H1 (cell line): ENCODE measurements around the gene ACMSD. TPM values are rescaled to one million over a fixed set of nuclear protein-coding genes. Genes with fewer than 3 reads are reported as not detected.

Experiments used
- CTCF ChIA-PET: fragments of 300-600 bp; sonication (Branson Sonifier 250); formaldehyde crosslinking; loops from one replicate; lab custom pipeline; 2021; ENCODE audit not compliant: partially characterized antibody; lab: Charles Lee
- POLR2A ChIA-PET: fragments of 300-600 bp; sonication (Branson Sonifier 250); formaldehyde crosslinking; loops from one replicate; lab custom pipeline; 2021; ENCODE audit warnings: inconsistent platforms; ENCODE audit not compliant: partially characterized antibody; lab: Charles Lee
- DNase-seq, 2 experiments: peaks; one replicate each; pipeline versions ENCODE4 v3.0.0 to v3.0.0-alpha.2; 2010 to 2022; ENCODE audit warnings: low spot score in 2 of 2, low read depth in 1 of 2, mixed read lengths in 1 of 2
- FAIRE-seq: peaks from 2 replicates; lab custom pipeline; 2011; peaks lifted over from hg19 to GRCh38; lab: Jason Lieb, UNC
- H2AFZ ChIP-seq: 2 replicates; pipeline ENCODE4 v1.8.1; 2012; ENCODE audit warnings: low read length, inconsistent platforms
- H2AK5ac ChIP-seq: 2 replicates; pipeline ENCODE4 v1.6.1; 2013; ENCODE audit warnings: low read depth, low read length
- H2BK120ac ChIP-seq: replicated peaks from 2 replicates; pipeline ENCODE3; 2013; ENCODE audit warnings: low read depth, low read length, inconsistent platforms
- H2BK12ac ChIP-seq: 2 replicates; pipeline ENCODE4 v1.6.1; 2013; ENCODE audit warnings: low read depth, low read length
- H2BK15ac ChIP-seq: 2 replicates; pipeline ENCODE4 v1.6.1; 2013; ENCODE audit warnings: low read length
- H2BK20ac ChIP-seq: 2 replicates; pipeline ENCODE4 v1.6.1; 2013; ENCODE audit warnings: low read length
- H2BK5ac ChIP-seq: 2 replicates; pipeline ENCODE4 v1.6.1; 2013; ENCODE audit warnings: low read depth, low read length
- H3K14ac ChIP-seq: 2 replicates; pipeline ENCODE4 v1.6.1; 2013; ENCODE audit warnings: inconsistent platforms; ENCODE audit not compliant: insufficient read length
- H3K18ac ChIP-seq: 2 replicates; pipeline ENCODE4 v1.6.1; 2013; ENCODE audit warnings: low read length; ENCODE audit errors: extremely low read depth
- H3K23ac ChIP-seq: 2 replicates; pipeline ENCODE4 v1.6.1; 2013; ENCODE audit warnings: inconsistent platforms; ENCODE audit not compliant: insufficient read length
- H3K23me2 ChIP-seq: 2 replicates; pipeline ENCODE4 v1.6.1; 2013; ENCODE audit warnings: low read depth, low read length
- H3K27ac ChIP-seq: 2 replicates; pipeline ENCODE4 v1.6.1; 2011; ENCODE audit warnings: low read depth, low read length, inconsistent platforms
- H3K27me3 ChIP-seq, 4 experiments: replicated peaks in 1 of 4; 1 replicate in 1 of 4; 2 replicates in 3 of 4; pipeline versions ENCODE4 v1.6.1 to v1.8.1; 2011 to 2013; ENCODE audit warnings: low read length in 3 of 4, mild to moderate bottlenecking in 3 of 4, inconsistent platforms in 2 of 4, mixed read lengths in 2 of 4, moderate library complexity in 1 of 4; ENCODE audit not compliant: control insufficient read depth in 3 of 4, insufficient read depth in 3 of 4; ENCODE audit errors: extremely low read depth in 1 of 4
- H3K36me3 ChIP-seq, 4 experiments: 2 replicates each; pipeline versions ENCODE4 v1.6.1 to v1.8.1; 2011 to 2013; ENCODE audit warnings: mild to moderate bottlenecking in 4 of 4, low read length in 3 of 4, moderate library complexity in 2 of 4, control low read depth in 1 of 4, inconsistent platforms in 1 of 4; ENCODE audit not compliant: insufficient read depth in 4 of 4, control insufficient read depth in 2 of 4
- H3K4ac ChIP-seq: replicated peaks from 2 replicates; pipeline ENCODE3; 2013; ENCODE audit warnings: low read length, low read depth, mixed read lengths, inconsistent platforms; ENCODE audit not compliant: insufficient read length
- H3K4me1 ChIP-seq, 4 experiments: replicated peaks in 1 of 4; 1 replicate in 1 of 4; 2 replicates in 3 of 4; pipeline versions ENCODE4 v1.6.1 to v1.8.1; 2011 to 2013; ENCODE audit warnings: low read length in 3 of 4, inconsistent platforms in 2 of 4, mixed read lengths in 1 of 4; ENCODE audit not compliant: insufficient read depth in 4 of 4, control insufficient read depth in 3 of 4
- H3K4me2 ChIP-seq, 2 experiments: 2 replicates each; pipeline versions ENCODE4 v1.6.1 to v1.8.1; 2011 to 2013; ENCODE audit warnings: low read depth in 2 of 2, low read length in 2 of 2, control low read depth in 1 of 2, inconsistent platforms in 1 of 2, mild to moderate bottlenecking in 1 of 2; ENCODE audit not compliant: insufficient read depth in 1 of 2
- H3K4me3 ChIP-seq, 4 experiments: fragments of 200-600, 300-600 bp in 1 of 4; sonication (generic), shearing (Covaris generic), sonication (Bioruptor Twin) in 1 of 4; 2 replicates each; pipeline versions ENCODE4 v1.5.1 to v1.8.1; 2011 to 2016; ENCODE audit warnings: low read length in 4 of 4, low read depth in 3 of 4, control low read depth in 2 of 4, inconsistent platforms in 2 of 4, mild to moderate bottlenecking in 2 of 4, mixed read lengths in 1 of 4, moderate library complexity in 1 of 4; ENCODE audit not compliant: insufficient read depth in 2 of 4; ENCODE audit errors: extremely low read depth in 1 of 4
- H3K56ac ChIP-seq: replicated peaks from 2 replicates; pipeline ENCODE3; 2013; ENCODE audit warnings: low read depth, mild to moderate bottlenecking, mixed read lengths, low read length, inconsistent platforms; ENCODE audit not compliant: insufficient read length
- H3K79me1 ChIP-seq: 2 replicates; pipeline ENCODE4 v1.6.1; 2013; ENCODE audit warnings: low read depth, low read length, control low read depth
- H3K79me2 ChIP-seq, 2 experiments: 2 replicates each; pipeline versions ENCODE4 v1.6.1 to v1.8.1; 2012 to 2013; ENCODE audit warnings: low read length in 2 of 2, mild to moderate bottlenecking in 2 of 2, inconsistent platforms in 1 of 2; ENCODE audit not compliant: insufficient read depth in 2 of 2, control insufficient read depth in 1 of 2
- H3K9ac ChIP-seq, 4 experiments: replicated peaks in 1 of 4; 1 replicate in 1 of 4; 2 replicates in 3 of 4; pipeline versions ENCODE4 v1.6.1 to v1.8.1; 2011 to 2013; ENCODE audit warnings: low read depth in 3 of 4, low read length in 3 of 4, control low read depth in 2 of 4, mild to moderate bottlenecking in 2 of 4, moderate library complexity in 2 of 4, inconsistent platforms in 1 of 4; ENCODE audit errors: extremely low read depth in 1 of 4
- H3K9me3 ChIP-seq, 2 experiments: 2 replicates each; pipeline versions ENCODE4 v1.6.1 to v1.8.1; 2012 to 2013; ENCODE audit warnings: mild to moderate bottlenecking in 2 of 2, moderate library complexity in 2 of 2, control low read depth in 1 of 2, inconsistent platforms in 1 of 2, low read depth in 1 of 2, low read length in 1 of 2, mixed read lengths in 1 of 2; ENCODE audit not compliant: insufficient read depth in 2 of 2
- H4K20me1 ChIP-seq, 2 experiments: replicated peaks in 1 of 2; 2 replicates each; pipeline versions ENCODE3 to v1.8.1; 2011 to 2013; ENCODE audit warnings: inconsistent platforms in 2 of 2, low read length in 2 of 2, mild to moderate bottlenecking in 1 of 2; ENCODE audit not compliant: insufficient read depth in 2 of 2, control insufficient read depth in 1 of 2
- H4K5ac ChIP-seq: 2 replicates; pipeline ENCODE4 v1.6.1; 2013; ENCODE audit warnings: low read length, low read depth, mixed read lengths, inconsistent platforms; ENCODE audit not compliant: insufficient read length
- H4K8ac ChIP-seq: 2 replicates; pipeline ENCODE4 v1.8.0; 2013; ENCODE audit warnings: mild to moderate bottlenecking, moderate library complexity, low read length, inconsistent platforms; ENCODE audit not compliant: insufficient read depth; ENCODE audit errors: extremely low read depth
- H4K91ac ChIP-seq: replicated peaks from 2 replicates; pipeline ENCODE3; 2013; ENCODE audit warnings: low read length, mixed read lengths, inconsistent platforms; ENCODE audit not compliant: insufficient read length
- BCL11A ChIP-seq, 2 experiments: IDR thresholded peaks; one replicate each; pipeline ENCODE4 v1.6.1; 2011; ENCODE audit warnings: low read depth in 2 of 2, low read length in 2 of 2, mild to moderate bottlenecking in 2 of 2
- HDAC2 ChIP-seq, 2 experiments: fragments of 300-600 bp in 1 of 2; sonication (generic) in 1 of 2; IDR thresholded peaks; 2 replicates each; pipeline ENCODE4 v1.6.1; 2011 to 2012; ENCODE audit warnings: low read depth in 2 of 2, low read length in 2 of 2, mild to moderate bottlenecking in 2 of 2, moderate library complexity in 2 of 2, borderline replicate concordance in 1 of 2, inconsistent platforms in 1 of 2
- POLR2A ChIP-seq, 2 experiments: IDR thresholded peaks; 1 replicate in 1 of 2; 2 replicates in 1 of 2; pipeline ENCODE4 v1.6.1; 2011; ENCODE audit warnings: low read depth in 2 of 2, low read length in 2 of 2, mild to moderate bottlenecking in 2 of 2; ENCODE audit errors: control extremely low read depth in 1 of 2
- SUZ12 ChIP-seq: fragments of 200-600 bp; sonication (generic); IDR thresholded peaks from 2 replicates; pipeline ENCODE4 v1.6.1; 2012; ENCODE audit warnings: mild to moderate bottlenecking, inconsistent platforms, low read length, moderate library complexity, mixed read lengths
- USF2 ChIP-seq: IDR thresholded peaks from 2 replicates; pipeline ENCODE4 v1.6.1; 2011; ENCODE audit warnings: low read length, improper control_type of control experiment
- WGBS, 2 experiments: shearing (Covaris generic) in 1 of 2; methylation state at CpG; one replicate each; pipeline versions ENCODE4 v1.1.6 to v1.1.7; 2013 to 2015; ENCODE audit warnings: low lambda C conversion rate in 2 of 2, mixed read lengths in 2 of 2, inconsistent platforms in 1 of 2, low coverage in 1 of 2, missing lambda C conversion rate in 1 of 2; ENCODE audit not compliant: insufficient replicate concordance in 2 of 2, insufficient coverage in 1 of 2, insufficient read length in 1 of 2; ENCODE audit errors: extremely low coverage in 1 of 2, missing lambda C conversion rate in 1 of 2; 5-methylcytosine and 5-hydroxymethylcytosine counted together
- polyA plus RNA-seq, 7 experiments: library from polyadenylated mRNA; depleted of rRNA in 3 of 7; stranded (reverse) in 5 of 7; unstranded in 2 of 7; fragments of >200 nt in 5 of 7; fragments of 200-250 nt in 2 of 7; gene quantifications; 1 replicate in 5 of 7; 2 replicates in 1 of 7; 4 replicates in 1 of 7; pipeline versions ENCODE4 v1.2.1 to v1.2.3, GENCODE V29; 2011 to 2013; ENCODE audit warnings: missing spikeins in 2 of 7, mixed read lengths in 2 of 7
- total RNA-seq: library from RNA; stranded (reverse); fragmentation: NEBNext Ultra II Directional; extraction: Animal tissue kit (Norgen Biotek cat#: 25700); gene quantifications from 2 replicates; pipeline ENCODE4 v1.2.1, GENCODE V29; 2021

ACMSD gene
- total and polyA plus RNA-seq, 2 of the 8 experiments (the other 6 are each of a cell fraction or from before 2014, with no cell fraction given), result not detected

GRCh38 chr2:134905168-134905567, 66.8 kb downstream of the ACMSD start:
- H2BK20ac ChIP-seq, result no peak overlapping the region
- no peak overlapping the region for H4K91ac ChIP-seq
- H2BK5ac ChIP-seq, result no peak overlapping the region
- no peak overlapping the region for H2BK15ac ChIP-seq
- DNase-seq (no peak), FAIRE-seq (no peak)
- H3K9me3 ChIP-seq, result no peaks in the 10 kb centered on the region
- H3K9ac ChIP-seq, result no peak overlapping the region
- H3K23ac ChIP-seq, result no peak overlapping the region
- H3K36me3 ChIP-seq, result no peaks in the 10 kb centered on the region
- no peaks in the 10 kb centered on the region for H3K4me1 ChIP-seq
- H3K79me2 ChIP-seq, result no peaks in the 10 kb centered on the region
- no peak overlapping the region for H3K14ac ChIP-seq
- CTCF ChIA-PET, result no interaction called here
- H4K8ac ChIP-seq, result no peak overlapping the region
- WGBS, 2 experiments, result 80% methylated on average over 2 of the region's 2 CpGs; no CpG with 5 or more reads in 1 of the 2 experiments
- H3K56ac ChIP-seq, result no peak overlapping the region
- no peak overlapping the region for H4K5ac ChIP-seq
- H2BK12ac ChIP-seq, result no peak overlapping the region
- POLR2A ChIA-PET, result no interaction called here
- H4K20me1 ChIP-seq, result peaks cover 0 to 1% of the 10 kb centered on the region in 2 experiments
- no peak overlapping the region for H3K4ac ChIP-seq
- H2AFZ ChIP-seq, result no peak overlapping the region
- no peak overlapping the region for H3K27ac ChIP-seq
- H3K4me2 ChIP-seq, result no peak overlapping the region
- no peaks in the 10 kb centered on the region for H3K79me1 ChIP-seq
- no peak overlapping the region for H2BK120ac ChIP-seq
- H3K18ac ChIP-seq, result no peak overlapping the region
- TF ChIP-seq HDAC2 (IDR thresholded peaks at IDR 0.05; ENCODE audit: borderline replicate concordance in 1 of 2, low read depth in 2 of 2, low read length in 2 of 2) (no peak), SUZ12 (no peak), POLR2A (IDR thresholded peaks at IDR 0.05; ENCODE audit: control extremely low read depth in 1 of 2, low read depth in 2 of 2, low read length in 2 of 2) (no peak), BCL11A (IDR thresholded peaks at IDR 0.05; ENCODE audit: low read depth in 2 of 2, low read length in 2 of 2) (no peak), USF2 (no peak)
- H3K27me3 ChIP-seq, result no peaks in the 10 kb centered on the region
- H2AK5ac ChIP-seq, result no peak overlapping the region
- H3K4me3 ChIP-seq, result no peak overlapping the region
- H3K23me2 ChIP-seq, result no peaks in the 10 kb centered on the region
